ENCODE measurements around the gene SLC2A1. TPM values are rescaled to one million over a fixed set of nuclear protein-coding genes. Genes with fewer than 3 reads are reported as not detected.

SLC2A1 gene
- total RNA-seq, 1 donor from 2014 or later, result 1,021 TPM

DNA sequence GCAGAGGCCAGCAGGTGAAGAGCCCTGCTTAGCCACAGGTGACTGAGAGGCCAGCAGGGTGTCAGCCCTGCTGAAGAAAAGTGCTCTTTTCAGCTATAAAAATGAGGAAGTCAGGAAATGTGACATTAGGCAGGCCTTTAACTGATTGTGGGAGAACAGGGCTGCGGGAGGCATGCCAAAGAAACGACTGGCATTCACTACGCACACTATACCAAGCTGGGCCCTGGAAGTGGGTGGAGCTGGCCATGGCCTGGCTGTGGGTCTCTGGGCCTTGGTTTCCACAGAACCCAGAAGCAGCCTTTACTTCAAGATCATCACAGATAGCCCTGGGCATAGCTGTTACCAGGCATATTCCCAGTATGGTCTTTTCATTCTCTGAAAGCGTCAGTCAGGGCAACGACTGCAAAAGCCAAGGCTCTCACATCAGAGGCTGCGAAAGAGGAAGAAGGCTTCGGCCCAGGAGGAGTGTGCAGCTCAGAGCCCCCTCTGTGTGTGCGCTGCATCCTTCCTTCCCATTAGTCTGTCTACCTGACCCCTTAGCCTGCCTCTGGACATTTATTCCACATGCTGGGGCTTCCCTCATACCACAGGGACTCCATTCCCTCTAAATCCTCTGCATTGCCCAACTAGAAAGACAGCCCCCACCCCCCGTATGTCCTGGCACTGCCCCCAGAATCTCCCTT is 14.3 kb downstream of the SLC2A1 start:
- TF ChIP-seq, protein P1, sequence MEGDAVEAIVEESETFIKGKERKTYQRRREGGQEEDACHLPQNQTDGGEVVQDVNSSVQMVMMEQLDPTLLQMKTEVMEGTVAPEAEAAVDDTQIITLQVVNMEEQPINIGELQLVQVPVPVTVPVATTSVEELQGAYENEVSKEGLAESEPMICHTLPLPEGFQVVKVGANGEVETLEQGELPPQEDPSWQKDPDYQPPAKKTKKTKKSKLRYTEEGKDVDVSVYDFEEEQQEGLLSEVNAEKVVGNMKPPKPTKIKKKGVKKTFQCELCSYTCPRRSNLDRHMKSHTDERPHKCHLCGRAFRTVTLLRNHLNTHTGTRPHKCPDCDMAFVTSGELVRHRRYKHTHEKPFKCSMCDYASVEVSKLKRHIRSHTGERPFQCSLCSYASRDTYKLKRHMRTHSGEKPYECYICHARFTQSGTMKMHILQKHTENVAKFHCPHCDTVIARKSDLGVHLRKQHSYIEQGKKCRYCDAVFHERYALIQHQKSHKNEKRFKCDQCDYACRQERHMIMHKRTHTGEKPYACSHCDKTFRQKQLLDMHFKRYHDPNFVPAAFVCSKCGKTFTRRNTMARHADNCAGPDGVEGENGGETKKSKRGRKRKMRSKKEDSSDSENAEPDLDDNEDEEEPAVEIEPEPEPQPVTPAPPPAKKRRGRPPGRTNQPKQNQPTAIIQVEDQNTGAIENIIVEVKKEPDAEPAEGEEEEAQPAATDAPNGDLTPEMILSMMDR (IDR thresholded peaks at IDR 0.05; ENCODE audit: insufficient read depth, low read length, poor library complexity, severe bottlenecking), result no peak

DNA sequence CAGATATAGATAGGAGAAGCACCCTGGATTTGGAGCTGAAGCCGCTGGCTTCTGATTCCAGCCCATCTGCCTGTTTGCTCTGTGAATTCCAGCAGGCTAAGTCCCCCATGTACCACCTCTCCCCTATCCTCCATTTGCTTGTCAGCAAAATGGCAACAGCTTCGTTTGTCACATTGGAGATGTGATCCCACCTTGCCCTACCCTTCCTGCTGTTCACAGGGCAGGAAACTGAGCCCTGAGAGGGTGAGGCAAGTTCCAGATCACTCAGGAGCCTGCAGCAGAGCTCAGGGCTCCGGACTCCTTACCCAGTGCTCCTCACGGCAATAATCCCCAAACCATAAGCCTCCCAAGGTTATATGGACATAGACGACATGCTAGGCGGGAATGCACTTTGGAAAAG is 14.9 kb downstream of the SLC2A1 start:
- Histone ChIP-seq H3K36me3 (ENCODE audit: control insufficient read depth, insufficient read depth, low read length) (peaks cover 8% of the 10 kb centered on the region), H3K4me3 (ENCODE audit: low read depth, low read length) (no peak overlapping the region), H3K27me3 (ENCODE audit: control insufficient read depth, insufficient read depth, low read length) (no peaks in the 10 kb centered on the region)
- no peak for DNase-seq (ENCODE audit: low read depth)
- TF ChIP-seq, protein P1 (IDR thresholded peaks at IDR 0.05; ENCODE audit: insufficient read depth, low read length, poor library complexity, severe bottlenecking), result no peak

More for the DNA sequence above, 14.3 kb downstream of the SLC2A1 start:
- H3K36me3 ChIP-seq (ENCODE audit: control insufficient read depth, insufficient read depth, low read length), result peaks cover 7% of the 10 kb centered on the region
- H3K4me3 ChIP-seq (ENCODE audit: low read depth, low read length), result no peak overlapping the region
- no peak for DNase-seq (ENCODE audit: low read depth)
- H3K27me3 ChIP-seq (ENCODE audit: control insufficient read depth, insufficient read depth, low read length), result no peaks in the 10 kb centered on the region

DNA sequence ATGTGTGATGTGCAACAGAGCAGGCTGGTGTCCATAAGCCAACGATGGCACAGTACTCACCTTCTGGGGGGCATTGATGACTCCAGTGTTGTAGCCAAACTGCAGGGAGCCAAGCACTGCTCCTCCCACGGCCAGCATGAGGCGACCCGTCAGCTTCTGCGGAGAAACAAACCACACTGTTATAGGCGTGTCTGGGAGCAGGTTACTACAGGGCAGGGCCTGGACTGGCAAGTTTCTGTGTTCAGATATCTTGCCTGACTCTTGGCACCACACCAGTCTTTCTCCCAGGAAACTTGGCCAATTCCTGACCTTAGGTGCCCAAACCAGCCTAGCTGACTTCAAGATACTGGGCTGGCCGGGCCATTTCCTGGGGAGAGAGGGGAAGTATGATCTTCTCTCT is 15.5 kb downstream of the SLC2A1 start:
- TF ChIP-seq, protein P1 (IDR thresholded peaks at IDR 0.05; ENCODE audit: insufficient read depth, low read length, poor library complexity, severe bottlenecking), result no peak
- H3K36me3 ChIP-seq (ENCODE audit: control insufficient read depth, insufficient read depth, low read length), result peaks cover 8% of the 10 kb centered on the region
- no peak for DNase-seq (ENCODE audit: low read depth)
- H3K27me3 ChIP-seq (ENCODE audit: control insufficient read depth, insufficient read depth, low read length), result no peaks in the 10 kb centered on the region
- H3K4me3 ChIP-seq (ENCODE audit: low read depth, low read length), result no peak overlapping the region

DNA sequence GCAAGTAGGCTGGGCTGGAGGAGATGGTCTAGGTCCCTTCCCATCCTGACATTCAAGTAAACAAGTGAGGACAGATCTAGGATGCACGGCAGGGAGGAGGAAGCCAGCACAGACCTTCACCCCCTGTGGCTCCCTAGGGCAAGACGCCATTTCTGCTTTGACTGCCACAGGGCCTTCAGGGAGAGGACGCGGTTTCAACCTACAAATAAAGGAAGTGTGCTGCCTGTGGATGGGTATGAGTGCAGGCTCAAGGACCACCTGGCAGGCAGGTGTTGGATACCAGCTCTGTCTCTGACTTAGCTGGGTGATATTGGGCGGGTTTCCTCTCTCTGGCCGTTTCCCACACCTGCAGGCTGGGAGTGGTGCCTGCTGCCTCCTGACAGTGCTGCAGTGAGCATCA is 16.2 kb downstream of the SLC2A1 start:
- Histone ChIP-seq H3K4me3 (ENCODE audit: low read depth, low read length) (no peak overlapping the region), H3K27me3 (ENCODE audit: control insufficient read depth, insufficient read depth, low read length) (no peaks in the 10 kb centered on the region), H3K36me3 (ENCODE audit: control insufficient read depth, insufficient read depth, low read length) (peaks cover 10% of the 10 kb centered on the region)
- TF ChIP-seq, protein P1 (IDR thresholded peaks at IDR 0.05; ENCODE audit: insufficient read depth, low read length, poor library complexity, severe bottlenecking), result no peak
- DNase-seq (ENCODE audit: low read depth), result no peak

DNA sequence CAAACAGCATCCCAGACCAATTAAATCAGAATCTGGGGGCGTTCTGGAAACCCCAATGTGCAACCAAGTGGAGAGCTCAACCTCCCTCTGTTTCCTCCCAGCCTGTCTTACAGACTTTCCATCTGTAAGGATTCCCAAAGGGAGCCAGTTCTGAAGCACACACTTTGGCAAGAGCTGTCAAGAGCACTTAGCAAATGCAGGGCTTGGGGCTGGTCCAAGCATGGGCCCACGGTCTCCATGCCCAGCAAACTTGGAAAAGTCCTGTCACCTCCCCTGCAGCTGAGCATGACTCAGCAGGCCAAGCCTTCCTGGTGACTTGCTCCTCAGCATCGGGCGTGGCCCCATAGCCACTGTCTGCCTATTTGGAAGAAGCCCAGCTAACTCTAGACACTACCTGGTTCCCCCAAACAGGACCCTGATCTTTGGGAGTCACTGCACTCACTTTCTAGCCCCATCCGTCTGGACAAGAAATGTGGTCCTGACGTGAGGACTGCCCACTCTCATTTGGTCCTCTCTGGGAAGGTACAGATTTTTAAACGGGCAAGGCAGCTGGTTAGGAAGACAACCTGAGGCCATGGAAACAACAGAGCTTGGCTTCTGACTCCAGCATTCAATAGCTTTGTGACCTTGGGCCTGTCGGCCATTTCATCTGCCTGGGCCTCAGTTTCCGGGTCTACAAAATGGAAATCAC is 16.9 kb downstream of the SLC2A1 start:
- no peak overlapping the region for H3K4me3 ChIP-seq (ENCODE audit: low read depth, low read length)
- TF ChIP-seq, protein P1 (IDR thresholded peaks at IDR 0.05; ENCODE audit: insufficient read depth, low read length, poor library complexity, severe bottlenecking), result no peak

More for the DNA sequence above, 16.9 kb downstream of the SLC2A1 start:
- Histone ChIP-seq H3K27me3 (ENCODE audit: control insufficient read depth, insufficient read depth, low read length) (no peaks in the 10 kb centered on the region), H3K36me3 (ENCODE audit: control insufficient read depth, insufficient read depth, low read length) (peaks cover 12% of the 10 kb centered on the region)
- DNase-seq (ENCODE audit: low read depth), result peak; percentile 51

Measured in kidney epithelial cell (primary cell).